Astrocyte of the hippocampus (primary cell): ENCODE data around the gene TLE3.
A peak's percentile ranks its signal among the peaks of the same experiment; 100 is the strongest.
"Not testable (repeated sequence)": the region's sequence is repeated elsewhere in the genome, so short reads cannot be mapped to it uniquely, and the experiment has no call there.

ENCODE experiments used
- DNase-seq: peaks from one replicate; pipeline ENCODE4 v3.0.0; 2011; ENCODE audit warnings: low read depth, low spot score

TLE3 gene

GRCh38 chr15:70126362-70126761 lies 28.6 kb upstream of the TLE3 start:
- no peak for DNase-seq

GRCh38 chr15:70125605-70126004 lies 27.9 kb upstream of the TLE3 start:
- DNase-seq, result no peak

- DNase-seq, result peak; percentile 80
These were observed 24.0 kb upstream of the TLE3 start for GRCh38 chr15:70121624-70122302.

- DNase-seq, result no peak
These were observed 23.4 kb upstream of the TLE3 start for GRCh38 chr15:70120958-70121623.

- no peak for DNase-seq
These were observed 22.3 kb upstream of the TLE3 start for GRCh38 chr15:70119911-70120508.

GRCh38 chr15:70118599-70118998 lies 20.9 kb upstream of the TLE3 start:
- no peak for DNase-seq

- no peak for DNase-seq
These were observed 18.6 kb upstream of the TLE3 start for GRCh38 chr15:70116317-70116716.

GRCh38 chr15:70114221-70114620 lies 16.5 kb upstream of the TLE3 start:
- DNase-seq, result peak; percentile 35

- no peak for DNase-seq
These were observed 15.6 kb upstream of the TLE3 start for GRCh38 chr15:70113304-70113700.

GRCh38 chr15:70112572-70113303 lies 15.0 kb upstream of the TLE3 start:
- DNase-seq, result not testable (repeated sequence)

- DNase-seq, result no peak
These were observed 14.3 kb upstream of the TLE3 start for GRCh38 chr15:70112074-70112395.

GRCh38 chr15:70111203-70112073 lies 13.7 kb upstream of the TLE3 start:
- DNase-seq, result peak; percentile 90

- DNase-seq, result no peak
These were observed 12.3 kb upstream of the TLE3 start for GRCh38 chr15:70109978-70110377.

GRCh38 chr15:70109531-70109930 lies 11.8 kb upstream of the TLE3 start:
- no peak for DNase-seq

- no peak for DNase-seq
These were observed 6.3 kb upstream of the TLE3 start for GRCh38 chr15:70103880-70104626.

GRCh38 chr15:70102827-70103226 lies 5.1 kb upstream of the TLE3 start:
- no peak for DNase-seq

GRCh38 chr15:70101459-70102113 lies 3.9 kb upstream of the TLE3 start:
- peak; percentile 92 for DNase-seq

GRCh38 chr15:70100474-70101341 lies 3.0 kb upstream of the TLE3 start:
- DNase-seq, result peak; percentile 65

GRCh38 chr15:70099967-70100473 lies 2.3 kb upstream of the TLE3 start:
- DNase-seq, result no peak
